ENCODE measurements around the gene TOGARAM1.

DNA sequence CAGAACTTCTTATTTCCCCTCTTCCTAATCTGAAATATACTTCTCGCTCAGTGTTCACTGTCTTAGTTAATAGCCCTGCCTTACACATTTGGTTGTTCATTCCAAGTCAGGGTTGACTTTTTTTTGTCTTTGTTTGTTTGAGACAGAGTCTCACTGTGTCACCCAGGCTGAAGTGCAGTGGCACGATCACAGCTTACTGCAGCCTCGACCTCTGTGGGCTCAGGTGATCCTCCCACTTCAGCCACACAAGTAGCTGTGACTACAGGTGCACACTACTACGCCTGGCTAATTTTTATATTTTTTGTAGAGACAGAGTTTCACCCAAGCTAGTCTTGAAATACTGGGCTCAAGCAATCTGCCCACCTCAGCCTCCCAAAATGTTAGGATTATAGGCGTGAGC lies 79.7 kb downstream of the TOGARAM1 start:
- TF ChIP-seq POLR2AphosphoS5 (IDR thresholded peaks at IDR 0.05; ENCODE audit: insufficient read depth, low read depth, low read length) (no peak), EZH2 (IDR thresholded peaks at IDR 0.05; ENCODE audit: borderline replicate concordance, low read depth, low read length, severe bottlenecking) (no peak), POLR2A (IDR thresholded peaks at IDR 0.05; ENCODE audit: low read depth, low read length) (no peak), FOS (IDR thresholded peaks at IDR 0.05; ENCODE audit: borderline replicate concordance, insufficient read depth, low read length) (no peak)
- TF ChIP-seq, protein P1, sequence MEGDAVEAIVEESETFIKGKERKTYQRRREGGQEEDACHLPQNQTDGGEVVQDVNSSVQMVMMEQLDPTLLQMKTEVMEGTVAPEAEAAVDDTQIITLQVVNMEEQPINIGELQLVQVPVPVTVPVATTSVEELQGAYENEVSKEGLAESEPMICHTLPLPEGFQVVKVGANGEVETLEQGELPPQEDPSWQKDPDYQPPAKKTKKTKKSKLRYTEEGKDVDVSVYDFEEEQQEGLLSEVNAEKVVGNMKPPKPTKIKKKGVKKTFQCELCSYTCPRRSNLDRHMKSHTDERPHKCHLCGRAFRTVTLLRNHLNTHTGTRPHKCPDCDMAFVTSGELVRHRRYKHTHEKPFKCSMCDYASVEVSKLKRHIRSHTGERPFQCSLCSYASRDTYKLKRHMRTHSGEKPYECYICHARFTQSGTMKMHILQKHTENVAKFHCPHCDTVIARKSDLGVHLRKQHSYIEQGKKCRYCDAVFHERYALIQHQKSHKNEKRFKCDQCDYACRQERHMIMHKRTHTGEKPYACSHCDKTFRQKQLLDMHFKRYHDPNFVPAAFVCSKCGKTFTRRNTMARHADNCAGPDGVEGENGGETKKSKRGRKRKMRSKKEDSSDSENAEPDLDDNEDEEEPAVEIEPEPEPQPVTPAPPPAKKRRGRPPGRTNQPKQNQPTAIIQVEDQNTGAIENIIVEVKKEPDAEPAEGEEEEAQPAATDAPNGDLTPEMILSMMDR (IDR thresholded peaks at IDR 0.05; ENCODE audit: extremely low read depth in 1 of 2, insufficient read depth in 1 of 2, low read depth in 1 of 2, low read length in 2 of 2) = no peak
- TF ChIP-seq, protein P2, sequence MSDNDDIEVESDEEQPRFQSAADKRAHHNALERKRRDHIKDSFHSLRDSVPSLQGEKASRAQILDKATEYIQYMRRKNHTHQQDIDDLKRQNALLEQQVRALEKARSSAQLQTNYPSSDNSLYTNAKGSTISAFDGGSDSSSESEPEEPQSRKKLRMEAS (IDR thresholded peaks at IDR 0.05; ENCODE audit: insufficient read depth, insufficient read length) = no peak

All from endothelial cell of umbilical vein (primary cell).